H1 (cell line): ENCODE measurements around the gene C19orf25. TPM values are rescaled to one million over a fixed set of nuclear protein-coding genes. Genes with fewer than 3 reads are reported as not detected.
A peak's percentile ranks its signal among the peaks of the same experiment; 100 is the strongest.

ENCODE experiments used
- CTCF ChIA-PET: fragments of 300-600 bp; sonication (Branson Sonifier 250); formaldehyde crosslinking; loops from one replicate; lab custom pipeline; 2021; ENCODE audit not compliant: partially characterized antibody; lab: Charles Lee
- POLR2A ChIA-PET: fragments of 300-600 bp; sonication (Branson Sonifier 250); formaldehyde crosslinking; loops from one replicate; lab custom pipeline; 2021; ENCODE audit warnings: inconsistent platforms; ENCODE audit not compliant: partially characterized antibody; lab: Charles Lee
- DNase-seq, 2 experiments: peaks; one replicate each; pipeline versions ENCODE4 v3.0.0 to v3.0.0-alpha.2; 2010 to 2022; ENCODE audit warnings: low spot score in 2 of 2, low read depth in 1 of 2, mixed read lengths in 1 of 2
- FAIRE-seq: peaks from 2 replicates; lab custom pipeline; 2011; peaks lifted over from hg19 to GRCh38; lab: Jason Lieb, UNC
- H2AFZ ChIP-seq: 2 replicates; pipeline ENCODE4 v1.8.1; 2012; ENCODE audit warnings: low read length, inconsistent platforms
- H2AK5ac ChIP-seq: 2 replicates; pipeline ENCODE4 v1.6.1; 2013; ENCODE audit warnings: low read depth, low read length
- H2BK120ac ChIP-seq: replicated peaks from 2 replicates; pipeline ENCODE3; 2013; ENCODE audit warnings: low read depth, low read length, inconsistent platforms
- H2BK12ac ChIP-seq: 2 replicates; pipeline ENCODE4 v1.6.1; 2013; ENCODE audit warnings: low read depth, low read length
- H2BK15ac ChIP-seq: 2 replicates; pipeline ENCODE4 v1.6.1; 2013; ENCODE audit warnings: low read length
- H2BK20ac ChIP-seq: 2 replicates; pipeline ENCODE4 v1.6.1; 2013; ENCODE audit warnings: low read length
- H2BK5ac ChIP-seq: 2 replicates; pipeline ENCODE4 v1.6.1; 2013; ENCODE audit warnings: low read depth, low read length
- H3K14ac ChIP-seq: 2 replicates; pipeline ENCODE4 v1.6.1; 2013; ENCODE audit warnings: inconsistent platforms; ENCODE audit not compliant: insufficient read length
- H3K18ac ChIP-seq: 2 replicates; pipeline ENCODE4 v1.6.1; 2013; ENCODE audit warnings: low read length; ENCODE audit errors: extremely low read depth
- H3K23ac ChIP-seq: 2 replicates; pipeline ENCODE4 v1.6.1; 2013; ENCODE audit warnings: inconsistent platforms; ENCODE audit not compliant: insufficient read length
- H3K23me2 ChIP-seq: 2 replicates; pipeline ENCODE4 v1.6.1; 2013; ENCODE audit warnings: low read depth, low read length
- H3K27ac ChIP-seq: 2 replicates; pipeline ENCODE4 v1.6.1; 2011; ENCODE audit warnings: low read depth, low read length, inconsistent platforms
- H3K27me3 ChIP-seq, 4 experiments: replicated peaks in 1 of 4; 1 replicate in 1 of 4; 2 replicates in 3 of 4; pipeline versions ENCODE4 v1.6.1 to v1.8.1; 2011 to 2013; ENCODE audit warnings: low read length in 3 of 4, mild to moderate bottlenecking in 3 of 4, inconsistent platforms in 2 of 4, mixed read lengths in 2 of 4, moderate library complexity in 1 of 4; ENCODE audit not compliant: control insufficient read depth in 3 of 4, insufficient read depth in 3 of 4; ENCODE audit errors: extremely low read depth in 1 of 4
- H3K36me3 ChIP-seq, 4 experiments: 2 replicates each; pipeline versions ENCODE4 v1.6.1 to v1.8.1; 2011 to 2013; ENCODE audit warnings: mild to moderate bottlenecking in 4 of 4, low read length in 3 of 4, moderate library complexity in 2 of 4, control low read depth in 1 of 4, inconsistent platforms in 1 of 4; ENCODE audit not compliant: insufficient read depth in 4 of 4, control insufficient read depth in 2 of 4
- H3K4ac ChIP-seq: replicated peaks from 2 replicates; pipeline ENCODE3; 2013; ENCODE audit warnings: low read length, low read depth, mixed read lengths, inconsistent platforms; ENCODE audit not compliant: insufficient read length
- H3K4me1 ChIP-seq, 4 experiments: replicated peaks in 1 of 4; 1 replicate in 1 of 4; 2 replicates in 3 of 4; pipeline versions ENCODE4 v1.6.1 to v1.8.1; 2011 to 2013; ENCODE audit warnings: low read length in 3 of 4, inconsistent platforms in 2 of 4, mixed read lengths in 1 of 4; ENCODE audit not compliant: insufficient read depth in 4 of 4, control insufficient read depth in 3 of 4
- H3K4me2 ChIP-seq, 2 experiments: 2 replicates each; pipeline versions ENCODE4 v1.6.1 to v1.8.1; 2011 to 2013; ENCODE audit warnings: low read depth in 2 of 2, low read length in 2 of 2, control low read depth in 1 of 2, inconsistent platforms in 1 of 2, mild to moderate bottlenecking in 1 of 2; ENCODE audit not compliant: insufficient read depth in 1 of 2
- H3K4me3 ChIP-seq, 4 experiments: fragments of 200-600, 300-600 bp in 1 of 4; sonication (generic), shearing (Covaris generic), sonication (Bioruptor Twin) in 1 of 4; 2 replicates each; pipeline versions ENCODE4 v1.5.1 to v1.8.1; 2011 to 2016; ENCODE audit warnings: low read length in 4 of 4, low read depth in 3 of 4, control low read depth in 2 of 4, inconsistent platforms in 2 of 4, mild to moderate bottlenecking in 2 of 4, mixed read lengths in 1 of 4, moderate library complexity in 1 of 4; ENCODE audit not compliant: insufficient read depth in 2 of 4; ENCODE audit errors: extremely low read depth in 1 of 4
- H3K56ac ChIP-seq: replicated peaks from 2 replicates; pipeline ENCODE3; 2013; ENCODE audit warnings: low read depth, mild to moderate bottlenecking, mixed read lengths, low read length, inconsistent platforms; ENCODE audit not compliant: insufficient read length
- H3K79me1 ChIP-seq: 2 replicates; pipeline ENCODE4 v1.6.1; 2013; ENCODE audit warnings: low read depth, low read length, control low read depth
- H3K79me2 ChIP-seq, 2 experiments: 2 replicates each; pipeline versions ENCODE4 v1.6.1 to v1.8.1; 2012 to 2013; ENCODE audit warnings: low read length in 2 of 2, mild to moderate bottlenecking in 2 of 2, inconsistent platforms in 1 of 2; ENCODE audit not compliant: insufficient read depth in 2 of 2, control insufficient read depth in 1 of 2
- H3K9ac ChIP-seq, 4 experiments: replicated peaks in 1 of 4; 1 replicate in 1 of 4; 2 replicates in 3 of 4; pipeline versions ENCODE4 v1.6.1 to v1.8.1; 2011 to 2013; ENCODE audit warnings: low read depth in 3 of 4, low read length in 3 of 4, control low read depth in 2 of 4, mild to moderate bottlenecking in 2 of 4, moderate library complexity in 2 of 4, inconsistent platforms in 1 of 4; ENCODE audit errors: extremely low read depth in 1 of 4
- H3K9me3 ChIP-seq, 2 experiments: 2 replicates each; pipeline versions ENCODE4 v1.6.1 to v1.8.1; 2012 to 2013; ENCODE audit warnings: mild to moderate bottlenecking in 2 of 2, moderate library complexity in 2 of 2, control low read depth in 1 of 2, inconsistent platforms in 1 of 2, low read depth in 1 of 2, low read length in 1 of 2, mixed read lengths in 1 of 2; ENCODE audit not compliant: insufficient read depth in 2 of 2
- H4K20me1 ChIP-seq, 2 experiments: replicated peaks in 1 of 2; 2 replicates each; pipeline versions ENCODE3 to v1.8.1; 2011 to 2013; ENCODE audit warnings: inconsistent platforms in 2 of 2, low read length in 2 of 2, mild to moderate bottlenecking in 1 of 2; ENCODE audit not compliant: insufficient read depth in 2 of 2, control insufficient read depth in 1 of 2
- H4K5ac ChIP-seq: 2 replicates; pipeline ENCODE4 v1.6.1; 2013; ENCODE audit warnings: low read length, low read depth, mixed read lengths, inconsistent platforms; ENCODE audit not compliant: insufficient read length
- H4K8ac ChIP-seq: 2 replicates; pipeline ENCODE4 v1.8.0; 2013; ENCODE audit warnings: mild to moderate bottlenecking, moderate library complexity, low read length, inconsistent platforms; ENCODE audit not compliant: insufficient read depth; ENCODE audit errors: extremely low read depth
- H4K91ac ChIP-seq: replicated peaks from 2 replicates; pipeline ENCODE3; 2013; ENCODE audit warnings: low read length, mixed read lengths, inconsistent platforms; ENCODE audit not compliant: insufficient read length
- CBX5 ChIP-seq: fragments of 300-800, 300-1000 bp; sonication (generic); IDR thresholded peaks from 2 replicates; pipeline ENCODE4 v1.7.1; 2016; ENCODE audit warnings: antibody characterized with exemption, low read length, low read depth
- EZH2 ChIP-seq: fragments of 200-600 bp; sonication (generic); IDR thresholded peaks from 2 replicates; pipeline ENCODE4 v1.7.1; 2012; ENCODE audit warnings: low read depth, mild to moderate bottlenecking, moderate library complexity, low read length, inconsistent platforms; ENCODE audit not compliant: severe bottlenecking
- RFX5 ChIP-seq: IDR thresholded peaks from 2 replicates; pipeline ENCODE4 v1.6.1; 2011; ENCODE audit warnings: low read depth, low read length, improper control_type of control experiment, borderline replicate concordance
- WGBS, 2 experiments: shearing (Covaris generic) in 1 of 2; methylation state at CpG; one replicate each; pipeline versions ENCODE4 v1.1.6 to v1.1.7; 2013 to 2015; ENCODE audit warnings: low lambda C conversion rate in 2 of 2, mixed read lengths in 2 of 2, inconsistent platforms in 1 of 2, low coverage in 1 of 2, missing lambda C conversion rate in 1 of 2; ENCODE audit not compliant: insufficient replicate concordance in 2 of 2, insufficient coverage in 1 of 2, insufficient read length in 1 of 2; ENCODE audit errors: extremely low coverage in 1 of 2, missing lambda C conversion rate in 1 of 2; 5-methylcytosine and 5-hydroxymethylcytosine counted together
- polyA plus RNA-seq, 7 experiments: library from polyadenylated mRNA; depleted of rRNA in 3 of 7; stranded (reverse) in 5 of 7; unstranded in 2 of 7; fragments of >200 nt in 5 of 7; fragments of 200-250 nt in 2 of 7; gene quantifications; 1 replicate in 5 of 7; 2 replicates in 1 of 7; 4 replicates in 1 of 7; pipeline versions ENCODE4 v1.2.1 to v1.2.3, GENCODE V29; 2011 to 2013; ENCODE audit warnings: missing spikeins in 2 of 7, mixed read lengths in 2 of 7
- total RNA-seq: library from RNA; stranded (reverse); fragmentation: NEBNext Ultra II Directional; extraction: Animal tissue kit (Norgen Biotek cat#: 25700); gene quantifications from 2 replicates; pipeline ENCODE4 v1.2.1, GENCODE V29; 2021
- TF ChIP-seq, protein P1 (sequence below): IDR thresholded peaks from 2 replicates; pipeline ENCODE4 v1.6.1; 2012; ENCODE audit warnings: inconsistent platforms
- TF ChIP-seq, protein P2 (sequence below): IDR thresholded peaks from 2 replicates; pipeline ENCODE4 v1.6.1; 2012; ENCODE audit warnings: inconsistent platforms

Gene C19orf25
- total and polyA plus RNA-seq, 2 of the 8 experiments (the other 6 are each of a cell fraction or from before 2014, with no cell fraction given) = 41.3 to 67.4 TPM

DNA sequence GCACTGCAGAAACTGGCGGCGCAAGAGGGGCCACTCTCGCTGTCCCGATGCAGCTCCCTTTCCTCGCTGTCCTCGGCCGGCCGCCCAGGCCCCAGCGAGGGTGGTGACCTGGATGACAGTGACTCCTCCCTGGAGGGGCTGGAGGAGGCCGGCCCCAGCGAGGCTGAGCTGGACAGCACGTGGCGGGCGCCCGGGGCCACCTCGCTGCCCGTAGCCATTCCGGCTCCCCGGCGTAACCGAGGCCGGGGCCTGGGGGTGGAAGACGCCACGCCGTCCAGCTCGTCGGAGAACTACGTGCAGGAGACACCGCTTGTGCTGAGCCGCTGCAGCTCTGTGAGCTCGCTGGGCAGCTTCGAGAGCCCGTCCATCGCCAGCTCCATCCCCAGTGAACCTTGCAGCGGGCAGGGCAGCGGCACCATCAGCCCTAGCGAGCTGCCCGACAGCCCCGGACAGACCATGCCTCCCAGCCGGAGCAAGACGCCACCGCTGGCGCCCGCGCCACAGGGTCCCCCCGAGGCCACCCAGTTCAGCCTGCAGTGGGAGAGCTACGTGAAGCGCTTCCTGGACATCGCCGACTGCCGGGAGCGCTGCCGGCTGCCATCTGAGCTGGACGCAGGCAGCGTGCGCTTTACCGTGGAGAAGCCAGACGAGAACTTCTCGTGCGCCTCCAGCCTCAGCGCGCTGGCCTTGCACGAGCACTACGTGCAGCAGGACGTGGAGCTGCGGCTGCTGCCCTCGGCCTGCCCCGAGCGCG lies 12.4 kb downstream of the C19orf25 start:
- Histone ChIP-seq H3K4me1 (peaks cover 0 to 50% (median 26%) of the 10 kb centered on the region in 4 experiments; a peak in 5 of 7 replicates), H3K4me2 (peak overlapping the region; percentile 64 to 86), H3K14ac (no peak overlapping the region), H3K36me3 (peaks cover 0 to 41% (median 0%) of the 10 kb centered on the region in 4 experiments; a peak in 2 of 8 replicates), H3K79me2 (no peaks in the 10 kb centered on the region), H3K79me1 (no peaks in the 10 kb centered on the region), H2BK12ac (peak overlapping the region; percentile 39; the same call in 1 of the 2 replicates), H3K4me3 (peak overlapping the region in 3 of 4 experiments; percentile 11 to 51 (median 23); a peak in 6 of 8 replicates), H2AFZ (no peak overlapping the region), H3K4ac (no peak overlapping the region), H3K18ac (no peak overlapping the region), H3K9ac (no peak overlapping the region), H2BK15ac (no peak overlapping the region), H2AK5ac (no peak overlapping the region; the same call in 1 of the 2 replicates), H3K27me3 (peaks cover 60 to 77% (median 76%) of the 10 kb centered on the region in 4 experiments), H3K56ac (no peak overlapping the region), H2BK5ac (no peak overlapping the region), H3K9me3 (peaks cover 0 to 7% of the 10 kb centered on the region in 2 experiments; a peak in 1 of 4 replicates), H4K91ac (no peak overlapping the region), H2BK120ac (no peak overlapping the region), H4K5ac (no peak overlapping the region), H3K27ac (no peak overlapping the region), H2BK20ac (no peak overlapping the region), H3K23me2 (peaks cover 13% of the 10 kb centered on the region; the same call in 1 of the 2 replicates), H3K23ac (no peak overlapping the region), H4K8ac (no peak overlapping the region; the same call in 1 of the 2 replicates), H4K20me1 (peaks cover 14 to 36% of the 10 kb centered on the region in 2 experiments)
- ChIA-PET CTCF (interaction anchor here (0.6 to 5.5 kb wide), 16 partner anchors 7 to 392 kb away, joined by 3 to 53 read pairs (median 4); partner anchors contain the start of gene REEP6), POLR2A (interaction anchor here (0.6 to 5.5 kb wide), 18 partner anchors 9 to 396 kb away, joined by 3 to 72 read pairs (median 4); partner anchors contain the start of genes APC2, CIRBP and REEP6)
- DNase-seq = peak in 1 of 2 experiments; percentile 63
- FAIRE-seq = no peak
- WGBS, 2 experiments = 27% methylated on average over 56 of the region's 70 CpGs; no CpG with 5 or more reads in 1 of the 2 experiments
- TF ChIP-seq RFX5 (no peak), EZH2 (peak; percentile 90), CBX5 (no peak)
- TF ChIP-seq, protein P1, sequence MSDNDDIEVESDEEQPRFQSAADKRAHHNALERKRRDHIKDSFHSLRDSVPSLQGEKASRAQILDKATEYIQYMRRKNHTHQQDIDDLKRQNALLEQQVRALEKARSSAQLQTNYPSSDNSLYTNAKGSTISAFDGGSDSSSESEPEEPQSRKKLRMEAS = peak; percentile 5; the same call in 1 of the 2 replicates
- TF ChIP-seq, protein P2, sequence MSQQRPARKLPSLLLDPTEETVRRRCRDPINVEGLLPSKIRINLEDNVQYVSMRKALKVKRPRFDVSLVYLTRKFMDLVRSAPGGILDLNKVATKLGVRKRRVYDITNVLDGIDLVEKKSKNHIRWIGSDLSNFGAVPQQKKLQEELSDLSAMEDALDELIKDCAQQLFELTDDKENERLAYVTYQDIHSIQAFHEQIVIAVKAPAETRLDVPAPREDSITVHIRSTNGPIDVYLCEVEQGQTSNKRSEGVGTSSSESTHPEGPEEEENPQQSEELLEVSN = 0 out of 2 replicates have a peak, but pooled peaks have one; percentile 3
